T-helper 9 cell (primary cell): ENCODE data around the gene TMEM181.
"Not testable (repeated sequence)": the region's sequence is repeated elsewhere in the genome, so short reads cannot be mapped to it uniquely, and the experiment has no call there.

Experiments used
- DNase-seq: peaks from one replicate; pipeline ENCODE4 v3.0.0-alpha.2; 2020

TMEM181 gene

DNA sequence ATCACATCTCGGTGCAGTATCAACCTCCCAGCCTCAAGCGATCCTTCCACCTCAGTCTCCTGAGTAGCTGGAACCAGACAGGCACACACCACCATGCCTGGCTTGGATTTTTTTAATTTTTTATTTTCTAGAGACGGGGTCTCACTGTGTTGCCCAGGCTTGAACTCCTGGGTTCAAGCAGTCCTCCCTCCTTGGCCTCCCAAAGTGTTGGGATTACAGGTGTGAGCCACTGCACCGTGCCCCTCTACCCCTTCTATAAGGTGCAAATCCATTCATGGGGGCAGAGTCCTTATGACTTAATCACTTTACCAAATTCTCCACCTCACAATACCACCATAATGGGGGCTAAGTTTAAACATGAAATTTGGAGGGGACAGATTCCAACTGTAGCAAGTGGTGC is 37.7 kb downstream of the TMEM181 start:
- no peak for DNase-seq

DNA sequence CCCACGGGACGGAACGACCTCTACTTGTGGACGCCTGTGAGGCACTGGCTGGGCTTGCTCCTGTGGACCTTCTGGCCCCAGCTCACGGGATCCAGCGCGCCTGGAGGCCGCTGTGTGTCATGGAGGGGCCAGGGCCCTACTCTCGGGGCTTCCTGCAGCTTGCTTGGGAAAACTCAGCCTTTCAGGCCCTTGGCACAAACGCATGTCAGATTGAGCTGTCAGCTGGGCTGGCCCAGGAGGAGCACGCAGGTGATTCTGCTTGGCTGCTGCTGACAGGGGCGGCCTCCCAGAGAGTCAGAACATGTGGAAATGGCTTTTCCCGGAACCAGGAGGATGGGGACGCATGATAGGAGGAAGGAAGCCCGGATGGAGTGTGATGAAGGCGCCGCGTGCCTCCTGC is 39.7 kb downstream of the TMEM181 start:
- DNase-seq: no peak

DNA sequence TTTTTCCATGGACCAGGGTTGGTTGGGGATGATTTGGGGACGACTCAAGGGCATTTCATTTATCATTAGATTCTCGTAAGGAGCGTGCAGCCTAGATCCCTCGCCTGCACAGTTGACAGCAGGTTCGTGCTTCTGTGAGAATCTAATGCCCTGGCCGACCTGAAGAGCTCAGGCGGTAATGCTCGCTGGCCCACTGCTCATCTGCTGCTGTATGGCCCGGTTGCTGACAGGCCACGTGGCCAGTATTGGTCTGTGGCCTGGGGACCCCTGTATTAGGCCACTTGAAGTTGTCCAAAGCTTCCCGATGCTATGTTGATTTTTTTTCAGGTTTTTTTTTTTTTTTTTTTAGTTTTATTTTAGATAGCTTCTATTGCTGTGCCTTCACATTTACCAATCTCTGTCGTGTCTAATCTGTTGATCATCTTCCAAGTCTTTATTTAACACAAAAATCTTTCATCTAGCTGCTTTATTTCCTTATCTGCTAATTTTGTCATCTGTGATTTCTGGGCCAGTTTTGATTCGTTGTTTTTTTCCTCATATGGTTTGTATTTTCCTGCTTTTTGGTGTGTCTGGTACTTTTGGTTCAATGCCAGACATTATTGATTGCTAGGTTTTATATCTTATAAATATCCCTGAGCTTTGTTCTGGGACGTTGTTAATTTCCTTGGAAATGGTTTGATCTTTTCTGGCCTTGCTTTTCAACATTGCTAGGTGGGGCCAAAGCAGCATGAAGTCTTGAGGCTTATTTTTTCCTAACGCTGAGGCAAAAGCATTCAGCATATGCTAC is 43.6 kb downstream of the TMEM181 start:
- DNase-seq: no peak

DNA sequence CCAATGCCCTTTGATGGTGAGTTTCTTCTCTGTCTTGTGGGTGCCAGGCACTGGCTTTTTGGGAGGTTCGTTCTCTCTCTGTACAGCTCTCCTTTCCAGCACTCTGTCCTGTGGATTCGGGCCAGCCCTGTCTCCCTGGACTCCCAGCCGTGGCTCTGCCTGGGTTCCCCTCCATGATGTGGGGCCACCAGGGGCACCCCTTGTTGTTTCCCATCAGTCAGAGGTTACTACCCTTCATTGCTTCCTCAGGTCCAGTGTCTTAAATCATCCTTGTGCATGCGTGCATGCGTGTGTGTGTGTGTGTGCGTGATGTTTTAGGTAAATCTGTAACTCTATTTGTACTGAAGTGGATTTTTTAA is 44.1 kb downstream of the TMEM181 start:
- no peak for DNase-seq

DNA sequence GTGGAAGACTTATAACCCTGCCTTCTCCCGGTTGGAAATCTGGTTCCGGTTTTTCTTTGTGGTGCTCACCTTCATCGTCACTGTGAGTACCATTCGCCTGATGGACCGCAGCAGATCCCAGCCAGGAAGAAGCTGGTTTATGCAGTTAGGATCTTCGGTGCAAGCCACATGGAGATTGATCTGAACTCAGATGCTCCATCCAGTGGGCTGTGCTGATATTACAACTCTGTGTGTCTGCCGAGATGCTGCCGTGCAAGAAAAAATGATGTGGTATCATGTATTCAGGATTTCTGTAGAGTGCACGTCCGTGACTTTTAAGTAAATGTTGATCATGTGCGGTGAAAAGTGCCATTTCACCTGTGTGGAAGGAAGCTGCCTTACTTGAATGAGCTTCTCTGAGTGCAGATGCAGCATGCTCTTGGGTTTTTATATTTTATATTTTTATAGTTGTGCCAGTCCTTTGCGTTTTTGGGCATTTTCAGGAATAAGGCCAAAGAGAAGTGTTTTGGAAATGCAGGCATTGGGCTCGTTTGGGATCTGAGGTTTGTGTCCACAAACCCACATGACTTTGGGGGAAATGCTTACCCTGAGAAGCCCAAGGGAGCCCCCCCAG is 45.5 kb downstream of the TMEM181 start:
- DNase-seq: peak; percentile 34

DNA sequence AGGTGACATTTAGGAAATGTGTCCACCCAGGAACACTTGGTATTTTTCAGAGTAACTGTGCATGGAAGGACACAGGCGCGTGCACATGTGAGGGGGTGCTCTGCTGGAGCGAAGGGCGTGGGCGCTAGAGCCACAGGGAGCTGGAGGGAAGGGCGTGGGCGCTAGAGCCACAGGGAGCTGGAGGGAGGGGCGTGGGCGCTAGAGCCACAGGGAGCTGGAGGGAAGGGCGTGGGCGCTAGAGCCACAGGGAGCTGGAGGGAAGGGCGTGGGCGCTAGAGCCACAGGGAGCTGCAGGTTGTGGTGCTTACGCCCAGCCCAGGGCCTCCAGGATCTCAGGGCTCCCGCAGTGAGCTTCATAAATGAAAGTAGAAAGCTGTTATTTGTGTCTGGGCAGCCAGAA is 46.1 kb downstream of the TMEM181 start:
- not testable (repeated sequence) for DNase-seq

DNA sequence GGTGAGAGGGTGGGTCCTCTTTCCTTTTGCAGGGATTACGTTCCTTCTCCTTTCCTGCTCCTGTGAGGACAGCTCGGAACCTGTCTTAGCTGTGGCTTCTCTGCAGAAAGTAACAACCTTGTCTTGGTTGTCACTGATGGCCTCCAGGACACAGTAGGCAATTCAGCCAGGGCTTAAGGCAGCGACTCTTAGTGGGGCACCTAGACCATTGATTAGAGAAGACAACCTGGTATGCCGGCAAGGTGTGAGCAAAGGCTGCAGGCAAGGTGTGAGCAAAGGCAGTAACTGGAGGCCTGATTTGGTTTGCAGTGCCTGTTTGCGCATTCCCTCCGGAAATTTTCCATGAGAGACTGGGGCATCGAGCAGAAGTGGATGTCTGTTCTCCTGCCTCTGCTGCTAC is 47.0 kb downstream of the TMEM181 start:
- DNase-seq: no peak

DNA sequence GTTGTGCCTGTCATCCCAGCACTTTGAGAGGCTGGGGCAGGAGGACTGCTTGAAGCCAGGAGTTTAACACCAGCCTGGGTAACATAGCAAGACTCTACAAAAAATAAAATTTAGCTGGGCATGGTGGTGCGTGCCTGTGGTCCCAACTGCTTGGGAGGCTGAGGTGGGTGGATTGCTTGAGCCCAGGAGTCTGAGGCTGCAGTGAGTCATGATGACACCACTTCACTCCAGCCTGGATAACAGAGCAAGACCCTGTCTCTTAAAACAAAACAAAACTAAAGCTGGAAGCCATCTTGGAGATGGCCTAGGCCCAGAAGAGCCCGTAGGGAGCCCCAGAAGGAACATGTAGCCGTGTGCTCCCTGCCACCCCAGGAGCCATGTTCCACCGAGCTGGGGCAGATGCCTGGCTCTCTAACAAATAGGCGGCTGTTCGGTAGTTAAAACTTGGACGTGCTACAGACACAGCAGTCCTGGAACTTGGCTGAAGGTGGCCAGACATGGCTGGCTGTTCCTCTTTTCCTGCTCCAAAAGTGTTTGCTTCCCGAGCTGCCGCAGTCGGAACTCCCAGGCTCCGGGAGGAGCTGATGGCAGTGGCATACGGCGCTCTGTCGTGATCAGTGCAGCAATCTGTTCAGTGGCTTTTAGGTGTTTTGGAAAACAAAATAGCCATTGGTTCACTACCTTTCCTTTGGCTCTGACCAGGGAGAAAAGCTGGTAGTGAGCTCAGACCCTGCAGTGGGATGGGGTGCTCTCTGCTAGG is 47.7 kb downstream of the TMEM181 start:
- no peak for DNase-seq

DNA sequence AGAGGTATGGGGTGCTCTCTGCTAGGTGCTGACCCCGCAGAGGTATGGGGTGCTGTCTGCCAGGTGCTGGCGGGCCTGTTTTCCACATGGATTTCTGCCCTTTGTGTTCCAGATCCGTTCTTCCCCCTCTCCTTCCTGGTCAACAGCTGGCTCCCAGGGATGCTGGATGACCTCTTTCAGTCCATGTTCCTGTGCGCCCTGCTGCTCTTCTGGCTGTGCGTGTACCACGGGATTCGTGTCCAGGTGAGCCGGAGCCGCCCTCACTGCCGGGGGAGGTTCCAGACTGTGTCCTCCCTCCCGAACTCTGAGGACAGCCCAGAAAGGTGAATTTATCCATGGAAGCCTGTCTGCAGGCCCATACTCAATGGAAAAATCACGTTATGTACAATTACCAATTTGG is 48.3 kb downstream of the TMEM181 start:
- no peak for DNase-seq

DNA sequence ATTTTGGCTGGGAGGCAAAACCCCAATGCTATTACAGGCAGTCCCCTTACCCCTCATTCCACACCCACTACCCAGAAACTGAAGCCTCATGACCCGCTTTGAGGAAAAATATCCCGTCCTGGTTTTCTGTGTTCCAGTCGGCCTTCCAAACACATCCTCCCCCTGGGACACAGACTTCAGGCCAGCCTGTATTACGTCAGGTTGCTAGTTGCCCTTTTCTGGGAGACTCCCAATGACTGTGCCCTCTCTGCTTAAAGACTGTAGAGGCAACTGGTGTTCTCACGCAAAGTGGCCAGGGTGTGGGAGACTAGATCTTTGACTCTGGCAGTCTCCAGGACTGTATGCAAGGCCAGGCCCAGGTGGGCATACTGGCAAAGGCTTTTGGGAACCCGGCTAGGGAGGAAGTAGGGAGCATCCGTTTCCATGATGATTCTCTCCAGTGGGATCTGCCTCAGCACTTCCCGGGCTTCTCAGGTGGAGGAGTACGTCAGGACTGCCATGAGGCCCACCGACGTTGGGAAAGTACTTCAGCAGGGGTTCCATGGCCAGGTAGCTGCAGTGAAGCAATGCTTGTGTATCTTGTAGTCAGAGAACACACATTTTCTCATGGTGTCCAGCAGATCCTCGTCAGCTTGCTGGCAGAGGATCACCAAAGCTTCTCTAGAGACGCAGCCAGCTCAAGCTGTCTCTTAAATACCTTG is 49.7 kb downstream of the TMEM181 start:
- no peak for DNase-seq

DNA sequence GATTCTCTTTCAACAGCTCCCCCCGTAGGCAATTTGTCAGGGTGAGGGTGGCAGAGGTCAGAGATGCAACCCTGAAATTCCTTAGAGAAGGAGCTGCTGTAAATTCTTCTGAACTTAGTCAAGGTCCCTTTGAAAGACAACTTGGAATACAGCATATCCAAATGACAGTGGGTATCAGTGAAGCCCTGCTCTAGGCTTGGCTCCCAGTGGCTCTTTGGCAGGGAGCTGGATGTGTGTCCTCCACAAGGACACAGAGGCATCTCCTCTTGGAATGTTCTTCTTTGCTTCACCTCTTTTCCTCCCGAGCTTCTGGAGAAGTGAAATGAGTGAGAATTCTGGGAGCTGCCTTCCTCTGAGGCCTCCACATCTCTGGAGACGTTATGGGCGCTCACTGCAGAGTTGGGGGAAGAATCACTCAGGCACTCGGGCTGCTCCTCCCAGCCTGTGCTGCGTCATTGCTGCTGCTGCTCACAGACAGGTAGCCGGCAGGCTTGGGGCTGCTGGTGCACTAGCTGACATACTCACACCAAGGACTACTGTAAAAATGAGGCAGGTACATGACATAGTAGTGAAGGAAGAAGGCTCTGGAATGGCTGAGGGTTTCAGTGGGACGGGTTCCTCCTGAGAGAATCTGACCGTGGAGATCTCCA is 50.6 kb downstream of the TMEM181 start:
- no peak for DNase-seq

DNA sequence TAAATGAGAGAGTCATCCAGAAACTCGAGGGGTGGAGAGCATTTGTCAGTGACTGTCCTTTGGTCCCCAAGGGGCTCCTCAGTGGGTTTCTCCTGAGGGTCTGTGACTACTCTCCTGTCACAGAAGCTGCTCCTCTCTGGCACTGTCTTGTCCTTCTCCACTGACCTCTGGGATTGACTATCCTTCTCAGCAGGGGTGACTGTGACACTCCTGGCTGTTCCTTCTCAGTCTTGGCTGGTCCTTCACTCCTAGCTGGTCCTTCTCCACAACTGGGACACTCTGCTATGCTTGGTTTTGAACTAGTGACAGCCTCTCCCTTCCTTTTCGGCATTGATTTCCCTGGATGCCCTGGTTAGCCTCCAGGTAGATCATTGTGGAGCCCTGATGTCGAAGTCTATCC is 51.1 kb downstream of the TMEM181 start:
- DNase-seq: no peak

DNA sequence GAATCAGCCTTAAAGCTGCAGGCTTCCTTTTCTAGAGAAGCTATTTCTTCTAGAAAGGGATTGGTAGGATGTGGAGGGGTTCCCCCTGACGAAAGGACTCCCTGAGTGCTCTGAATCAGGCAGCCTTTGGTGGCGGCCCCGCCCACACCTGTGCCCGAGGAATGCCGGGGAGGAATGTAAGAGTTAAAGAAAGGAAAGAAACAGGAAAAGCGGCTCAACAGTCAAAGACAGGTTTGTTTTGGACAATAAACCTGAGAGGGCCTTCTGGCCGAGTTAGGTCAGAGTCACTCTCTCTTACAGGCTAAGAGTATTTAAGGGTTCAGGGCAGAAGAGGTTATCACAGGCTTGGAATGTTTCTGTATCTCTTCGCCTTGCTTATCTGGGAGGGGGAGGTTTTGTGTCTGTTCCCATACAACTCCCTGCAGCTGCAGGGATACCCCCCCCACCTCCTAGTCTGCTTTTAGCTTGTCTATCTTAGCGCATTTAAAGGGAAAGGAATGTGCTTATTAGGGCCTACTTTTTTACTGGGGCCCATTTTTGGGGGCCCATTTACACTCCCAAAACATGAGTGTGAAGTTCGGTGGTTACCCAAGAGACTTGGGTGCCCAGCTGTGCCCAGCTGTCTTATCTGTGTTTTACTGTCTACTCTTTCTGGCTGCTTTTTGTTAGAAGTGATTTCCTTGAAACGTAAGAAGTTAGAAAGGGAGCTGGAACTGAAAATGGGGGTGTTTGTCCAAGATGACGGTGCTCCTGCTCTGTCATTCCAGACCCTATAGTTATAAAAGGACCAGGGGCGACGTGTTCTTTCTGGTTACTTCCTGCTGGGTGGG is 51.9 kb downstream of the TMEM181 start:
- DNase-seq: no peak

DNA sequence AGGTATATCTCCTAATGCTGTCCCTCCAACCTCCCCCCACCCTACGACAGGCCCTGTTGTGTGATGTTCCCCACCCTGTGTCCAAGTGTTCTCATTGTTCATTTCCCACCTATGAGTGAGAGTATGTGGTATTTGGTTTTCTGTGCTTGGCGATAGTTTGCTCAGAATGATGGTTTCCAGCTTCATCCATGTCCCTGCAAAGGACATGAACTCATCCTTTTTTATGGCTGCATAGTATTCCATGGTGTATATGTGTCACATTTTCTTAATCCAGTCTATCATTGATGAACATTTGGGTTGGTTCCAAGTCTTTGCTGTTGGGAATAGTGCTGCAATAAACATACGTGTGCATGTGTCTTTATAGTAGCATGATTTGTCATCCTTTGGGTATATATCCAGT is 54.7 kb downstream of the TMEM181 start:
- not testable (repeated sequence) for DNase-seq

DNA sequence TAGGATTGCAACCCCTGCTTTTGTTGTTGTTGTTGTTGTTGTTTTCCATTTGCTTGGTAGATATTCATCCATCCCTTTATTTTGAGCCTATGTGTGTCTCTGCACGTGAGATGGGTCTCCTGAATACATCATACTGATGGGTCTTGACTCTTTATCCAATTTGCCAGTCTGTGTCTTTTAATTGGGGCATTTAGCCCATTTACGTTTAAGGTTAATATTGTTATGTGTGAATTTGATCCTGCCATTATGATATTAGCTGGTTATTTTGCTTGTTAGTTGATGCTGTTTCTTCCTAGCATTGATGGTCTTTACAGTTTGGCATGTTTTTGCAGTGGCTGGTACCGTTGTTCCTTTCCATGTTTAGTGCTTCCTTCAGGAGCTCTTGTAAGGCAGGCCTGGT is 58.4 kb downstream of the TMEM181 start:
- not testable (repeated sequence) for DNase-seq

DNA sequence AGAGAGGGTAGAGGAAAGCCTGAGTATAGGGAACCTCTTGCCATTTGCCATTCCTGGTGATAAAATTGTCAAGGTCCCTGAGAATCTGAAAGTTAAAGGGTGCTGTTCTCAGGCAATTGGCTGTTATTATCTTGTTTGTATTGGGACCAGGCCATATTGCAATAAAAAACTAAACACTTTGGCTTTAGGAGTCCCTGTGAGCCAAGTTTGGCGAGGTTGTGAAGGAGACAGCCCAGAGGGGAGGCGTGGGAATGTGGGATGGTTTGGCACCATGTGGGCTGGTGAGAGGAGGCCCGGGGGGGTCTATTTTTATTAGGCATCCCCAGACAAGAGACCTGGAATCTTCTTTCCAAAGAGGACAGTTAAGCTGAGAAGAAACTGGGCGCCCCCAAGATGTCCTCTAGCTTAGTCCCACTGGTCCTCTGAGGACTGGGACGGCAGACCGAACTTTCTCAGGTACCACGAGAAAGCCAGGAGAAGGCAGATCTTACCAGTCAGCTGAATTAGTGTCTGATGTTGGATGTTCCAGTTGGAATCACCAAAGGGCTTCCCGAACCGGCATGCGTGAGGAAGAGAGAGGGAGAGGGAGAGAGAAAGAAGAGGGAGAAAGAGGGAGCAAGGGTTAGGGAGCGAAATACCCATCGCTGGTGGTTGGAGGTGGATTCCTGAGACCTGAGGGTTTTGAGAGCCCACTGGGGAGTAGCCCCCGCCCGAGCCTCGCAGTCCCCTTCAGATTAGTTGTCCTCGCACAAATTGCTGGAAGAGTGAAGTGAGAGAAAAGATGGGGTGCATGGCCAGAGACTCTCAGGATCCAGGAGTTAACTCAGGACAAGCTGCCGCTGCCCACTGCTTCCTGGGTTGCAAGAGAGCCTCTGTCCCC is 60.3 kb downstream of the TMEM181 start:
- no peak for DNase-seq

DNA sequence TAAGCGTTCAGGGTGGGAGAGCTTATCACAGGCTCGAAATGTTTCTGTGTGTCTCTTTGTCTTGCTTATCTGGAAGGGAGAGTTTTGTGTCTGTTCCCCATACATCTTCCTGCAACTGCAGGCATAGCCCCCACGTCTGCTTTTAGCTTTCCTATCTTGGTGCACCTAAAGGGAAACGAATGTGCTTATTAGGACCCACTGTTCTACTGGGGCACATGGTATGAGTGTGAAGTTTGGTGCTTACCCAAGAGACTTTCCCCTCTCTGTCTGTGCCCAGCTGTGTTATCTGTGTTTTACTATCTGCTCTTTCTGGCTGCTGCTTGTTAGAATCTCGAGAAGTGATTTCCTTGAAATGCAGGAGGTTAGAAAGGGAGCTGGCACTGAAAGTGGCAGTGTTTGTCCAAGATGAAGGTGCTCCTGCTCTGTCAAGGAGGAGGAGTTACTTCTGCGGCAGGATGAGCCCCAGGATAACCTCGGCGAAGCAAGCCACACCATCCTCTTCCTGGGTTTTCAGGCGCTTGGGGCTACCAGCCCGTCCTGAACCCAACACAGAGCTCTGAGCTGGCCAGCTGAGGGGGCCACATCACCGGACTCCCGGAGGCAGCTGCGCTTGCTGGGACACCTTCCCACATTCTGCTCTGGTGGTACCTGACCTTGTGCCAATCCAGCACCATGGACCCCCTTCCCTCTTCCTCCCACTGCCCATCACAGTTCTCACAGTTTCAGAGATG is 61.2 kb downstream of the TMEM181 start:
- DNase-seq: no peak

DNA sequence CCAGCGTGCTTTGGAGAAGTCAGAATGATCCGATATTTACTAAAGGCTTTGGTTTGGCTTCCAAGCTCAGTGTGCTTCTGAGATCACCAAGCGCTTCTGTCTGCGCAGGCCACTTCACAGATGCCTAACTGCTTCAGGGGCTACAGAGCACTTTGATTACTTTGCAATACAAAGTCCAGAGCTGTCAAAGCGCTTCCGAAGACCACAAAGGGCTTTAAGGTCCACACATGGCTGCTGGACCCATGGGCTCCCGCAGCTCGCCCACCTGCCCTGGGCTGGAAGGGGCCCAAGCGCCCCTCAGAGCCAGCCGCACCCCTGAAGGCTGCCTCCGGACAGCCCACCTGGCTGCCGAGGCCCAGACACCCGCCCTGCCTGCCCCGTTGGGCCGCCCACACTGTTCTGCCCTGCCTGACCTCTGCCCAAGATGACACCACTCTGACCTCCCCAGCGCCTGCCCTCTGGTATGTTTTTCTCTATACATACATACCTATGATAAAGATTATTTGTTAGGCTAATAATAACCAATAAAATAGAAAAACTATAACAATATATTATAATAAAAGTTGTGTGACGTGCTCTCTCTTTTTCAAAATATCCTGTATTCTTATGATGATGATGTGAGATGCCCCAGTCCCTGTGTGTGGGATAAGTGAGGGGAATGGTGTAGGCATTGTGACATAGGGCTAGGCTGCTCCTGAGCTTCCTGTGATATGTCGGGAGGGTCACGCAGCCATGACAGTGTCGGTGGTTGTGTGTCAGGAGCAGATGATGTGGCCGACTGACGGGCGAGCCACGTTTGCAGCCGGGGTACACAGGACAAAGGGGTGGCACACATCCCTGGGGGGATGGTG is 62.0 kb downstream of the TMEM181 start:
- no peak for DNase-seq

DNA sequence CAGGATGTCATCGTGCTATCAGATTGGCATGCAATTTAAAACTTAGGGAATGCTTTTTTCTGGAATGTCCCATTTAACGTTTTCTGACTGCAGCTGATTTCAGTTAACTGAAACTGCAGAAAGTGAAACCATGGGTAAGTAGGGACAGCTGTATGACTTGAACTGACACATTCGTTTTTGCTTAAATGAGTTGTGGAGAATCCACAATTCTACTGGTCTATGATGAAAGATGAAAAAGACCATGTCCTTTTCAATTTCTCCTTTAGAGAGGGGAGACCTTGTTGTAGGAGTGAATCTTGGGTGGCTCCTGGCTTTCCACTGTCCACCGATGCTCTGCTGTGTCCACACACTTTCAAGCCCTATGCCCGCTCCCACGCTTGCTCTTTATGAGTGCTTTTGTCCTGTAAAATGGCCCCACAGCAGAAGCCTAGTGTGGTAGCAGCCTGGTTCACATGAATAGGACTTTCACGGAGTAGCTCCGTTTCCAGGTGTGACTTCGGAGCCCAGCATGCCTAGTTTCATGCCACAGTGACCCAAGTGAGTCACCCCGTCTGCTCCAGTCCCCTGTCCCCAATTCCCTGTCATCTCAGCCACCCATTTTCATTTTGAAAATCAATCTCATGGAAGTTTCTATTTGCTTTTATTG is 62.8 kb downstream of the TMEM181 start:
- no peak for DNase-seq
